LHCN-M2 (cell line): ENCODE results near the gene JDP2. TPM values are rescaled to one million over a fixed set of nuclear protein-coding genes. Genes with fewer than 3 reads are reported as not detected.
"Not testable (repeated sequence)": the region's sequence is repeated elsewhere in the genome, so short reads cannot be mapped to it uniquely, and the experiment has no call there.

Experiments used
- DNase-seq: peaks from one replicate; pipeline ENCODE4 v3.0.0-alpha.2; 2012; ENCODE audit warnings: low read depth
- total RNA-seq: library from RNA; depleted of rRNA; stranded (reverse); fragments of >200 nt; gene quantifications from 2 replicates; pipeline ENCODE4 v1.2.3, GENCODE V29; 2014

Gene JDP2
- total RNA-seq, 1 experiment from 2014 or later, result 28.5 TPM

DNA sequence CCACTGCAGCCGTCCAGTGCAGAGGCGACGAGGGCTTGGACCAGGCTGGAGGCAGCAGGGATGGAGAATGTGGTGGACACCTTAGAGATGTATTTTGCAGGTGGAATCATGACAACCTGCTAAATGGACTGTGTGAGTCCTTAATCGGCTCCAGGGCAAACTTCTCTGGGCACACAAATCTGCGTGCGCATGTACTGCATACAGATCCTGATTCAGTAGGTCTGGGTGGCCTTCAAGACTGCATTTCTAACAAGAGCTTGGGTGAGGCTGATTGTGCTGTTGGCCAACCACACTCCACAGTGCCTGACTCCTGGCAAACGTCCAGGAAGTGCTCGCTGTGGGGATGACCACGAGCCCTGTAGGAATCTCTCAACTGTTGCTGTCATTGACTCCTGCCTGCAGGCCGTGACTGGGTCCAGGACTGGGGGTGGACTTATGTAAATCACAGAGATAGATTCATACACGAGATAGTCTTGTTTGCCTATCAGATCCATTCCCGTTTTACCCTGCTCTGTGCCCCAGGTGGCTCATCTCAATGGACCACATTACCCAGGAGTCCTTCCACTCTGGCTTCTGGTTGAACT, 27.2 kb downstream of the JDP2 start:
- DNase-seq, result peak; percentile 88

DNA sequence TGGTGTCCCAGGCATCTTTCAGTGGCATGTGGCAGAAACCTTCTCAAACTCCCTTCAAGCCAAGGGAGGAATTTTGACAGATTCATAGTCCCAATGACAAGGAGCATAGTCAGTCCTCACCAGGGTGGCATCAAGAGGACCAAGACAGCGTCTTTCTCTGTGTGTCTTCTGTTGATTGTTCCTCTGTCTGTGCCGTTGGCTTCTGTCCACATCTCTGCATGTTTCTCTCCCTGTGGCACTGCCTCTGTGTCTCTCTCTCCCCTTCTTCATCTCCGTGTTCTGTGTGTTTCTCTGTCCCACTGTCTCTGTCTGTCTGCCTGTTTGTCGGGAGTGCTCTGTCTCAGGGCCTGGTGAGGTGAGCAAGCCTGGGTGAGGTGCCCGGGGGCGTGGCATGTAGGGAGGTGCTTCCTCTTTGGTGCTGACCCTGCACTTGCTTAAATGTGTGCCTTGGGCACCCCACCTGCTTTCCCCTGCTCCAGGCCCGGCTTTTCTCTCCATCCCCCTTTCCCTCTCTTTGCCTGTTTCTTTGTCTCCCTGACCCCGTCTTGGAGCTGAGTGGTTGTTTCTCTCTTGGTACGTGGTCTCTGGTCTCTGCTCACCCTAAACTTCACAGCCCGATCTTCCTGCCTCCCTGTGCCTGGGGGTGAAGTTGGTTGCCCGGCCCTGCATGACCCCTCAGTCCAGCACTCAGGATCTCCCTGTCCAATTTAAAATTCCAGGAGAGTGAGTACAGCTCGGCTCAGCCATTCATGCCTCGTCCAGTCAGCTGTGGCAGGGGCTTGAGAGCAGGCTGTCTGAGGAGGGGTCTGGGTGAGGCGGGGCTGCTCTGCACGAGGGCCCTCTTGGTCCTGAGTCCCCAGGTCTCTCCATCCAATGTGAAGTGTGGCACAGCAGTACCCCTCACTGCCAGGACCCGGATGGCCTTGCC, 28.5 kb downstream of the JDP2 start:
- DNase-seq, result no peak

- no peak for DNase-seq
Observed at GRCh38 chr14:75456997-75457335, 29.1 kb downstream of the JDP2 start.

DNA sequence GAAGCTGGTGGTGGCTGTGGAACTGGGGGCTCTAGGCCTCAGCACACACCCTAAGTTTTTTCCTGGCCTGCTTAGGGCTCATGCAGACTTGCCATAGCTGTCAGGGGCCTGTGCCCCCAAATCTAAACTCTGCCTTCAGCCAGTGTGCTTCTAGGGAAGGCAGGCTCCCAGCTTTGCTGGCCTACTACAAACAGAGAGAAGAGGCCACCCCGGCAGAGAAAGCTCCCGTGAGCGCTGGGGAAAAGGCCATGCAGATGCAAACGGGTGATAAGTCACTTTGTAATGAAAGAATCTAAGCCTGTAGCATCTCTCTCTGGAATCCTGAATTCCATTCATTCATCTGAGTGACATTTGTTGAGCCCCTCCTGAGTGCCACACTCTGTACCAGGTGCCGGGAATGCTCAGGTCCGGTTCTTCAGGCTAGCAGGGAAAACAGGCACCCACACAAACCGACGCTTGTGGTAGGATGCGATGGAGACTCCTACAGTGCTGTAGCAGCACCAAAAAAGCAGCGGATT, 29.9 kb downstream of the JDP2 start:
- DNase-seq, result no peak

DNA sequence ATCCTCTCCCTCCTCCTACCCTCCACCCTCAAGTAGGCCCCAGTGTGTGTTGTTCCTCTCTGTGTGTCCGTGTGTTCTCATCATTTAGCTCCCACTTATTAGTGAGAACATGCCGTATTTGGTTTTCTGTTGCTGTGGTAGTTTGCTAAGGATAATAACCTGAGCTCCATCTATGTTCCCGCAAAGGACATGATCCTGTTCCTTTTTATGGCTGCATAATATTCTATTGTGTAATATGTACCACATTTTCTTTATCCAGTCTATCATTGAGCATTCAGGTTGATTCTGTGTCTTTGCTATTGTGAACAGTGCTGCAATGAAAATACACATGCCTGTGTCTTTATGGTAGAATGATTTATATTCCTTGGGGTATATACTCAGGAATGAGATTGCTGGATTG, 30.5 kb downstream of the JDP2 start:
- no peak for DNase-seq

DNA sequence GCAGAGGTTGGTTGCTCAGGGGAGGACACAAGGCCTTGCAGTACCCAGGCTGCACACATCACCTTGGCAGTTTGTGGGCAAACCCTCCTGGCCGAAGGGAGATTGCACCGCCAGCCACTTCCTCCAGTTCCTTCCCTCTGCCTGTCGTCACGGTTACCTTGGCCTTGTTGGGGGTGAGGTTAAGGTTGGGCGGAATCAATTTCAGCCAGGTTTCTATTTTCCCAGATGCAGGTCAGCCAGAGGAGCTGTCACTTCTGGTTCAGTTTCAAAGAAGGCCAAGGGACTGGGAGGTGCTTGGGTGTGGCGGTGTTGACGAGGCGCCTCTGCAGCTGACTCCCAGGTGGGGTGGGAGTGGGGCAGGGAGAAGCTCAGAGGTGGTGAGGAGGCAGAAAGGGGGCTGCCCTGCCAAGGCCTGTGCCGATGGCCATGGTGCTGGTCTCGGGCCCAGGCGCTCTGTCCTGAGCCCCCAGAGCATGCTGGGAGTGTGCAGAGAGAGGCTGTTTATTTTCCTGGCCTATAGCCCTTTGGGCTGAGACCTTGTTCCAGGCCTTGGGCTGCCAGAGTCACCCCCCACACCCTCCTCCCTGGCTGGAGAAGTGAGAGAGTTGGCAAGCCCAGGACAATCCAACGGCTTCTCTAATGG, 31.4 kb downstream of the JDP2 start:
- no peak for DNase-seq

GRCh38 chr14:75459791-75460190, 32.0 kb downstream of the JDP2 start:
- no peak for DNase-seq

DNA sequence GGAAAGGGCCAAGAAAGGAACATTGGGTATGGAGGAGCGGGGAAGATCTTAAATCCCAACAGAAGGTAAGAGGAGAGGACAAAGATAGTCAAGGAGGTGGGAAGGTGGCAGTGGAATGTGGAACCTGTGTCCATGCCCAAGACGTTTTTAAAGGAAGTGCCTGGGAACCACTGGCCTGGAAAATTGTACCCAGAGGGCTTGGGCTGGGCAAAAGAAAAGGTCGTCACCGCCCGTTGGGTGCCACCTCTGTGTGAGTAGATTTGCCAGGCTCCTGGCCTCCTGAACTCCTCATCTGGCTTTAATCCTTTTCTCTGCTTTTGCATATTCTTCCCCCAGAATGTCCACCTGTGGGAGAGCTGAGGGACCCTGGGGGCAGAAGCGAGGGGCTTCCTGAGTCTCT, 32.6 kb downstream of the JDP2 start:
- DNase-seq, result no peak

DNA sequence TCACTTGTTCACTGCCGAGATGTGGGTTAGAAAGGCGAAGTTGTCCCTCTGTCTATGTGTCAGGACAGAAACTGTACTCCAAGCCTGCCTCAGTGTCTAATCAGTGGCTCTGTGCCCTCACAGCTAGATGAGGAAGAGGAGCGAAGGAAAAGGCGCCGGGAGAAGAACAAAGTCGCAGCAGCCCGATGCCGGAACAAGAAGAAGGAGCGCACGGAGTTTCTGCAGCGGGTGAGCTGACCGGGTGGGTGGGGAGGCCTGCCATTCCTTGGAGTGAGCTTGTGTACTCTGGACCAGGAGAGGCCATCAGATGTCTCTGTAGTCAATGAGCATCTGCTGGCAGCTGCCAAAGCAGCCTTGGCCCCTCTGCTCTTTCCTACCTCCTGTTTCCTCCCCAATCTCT, 33.5 kb downstream of the JDP2 start:
- no peak for DNase-seq

GRCh38 chr14:75461755-75462349, 34.0 kb downstream of the JDP2 start:
- DNase-seq, result no peak

- DNase-seq, result no peak
Observed at GRCh38 chr14:75464626-75465025, 36.8 kb downstream of the JDP2 start.

DNA sequence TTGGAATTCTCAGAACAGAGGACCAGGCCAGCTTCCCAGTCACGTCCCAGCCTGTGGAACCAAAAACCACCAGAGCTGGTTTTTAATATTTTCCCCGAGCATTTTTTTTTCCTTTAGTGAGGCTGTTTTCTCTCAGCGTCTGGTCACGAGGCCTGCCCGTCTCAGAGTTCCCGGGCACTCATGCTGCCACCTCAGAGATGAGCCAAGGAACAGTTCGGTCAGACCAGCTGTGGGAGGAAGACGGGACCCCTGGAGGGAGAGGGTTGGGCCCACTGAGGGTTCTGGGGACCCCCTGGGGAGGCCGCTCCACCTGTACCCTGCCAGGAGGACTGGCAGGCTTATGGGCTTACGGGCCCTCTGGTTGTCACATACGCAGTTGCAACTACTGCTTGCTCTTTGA, 39.9 kb downstream of the JDP2 start:
- DNase-seq, result no peak

GRCh38 chr14:75469164-75469563, 41.3 kb downstream of the JDP2 start:
- DNase-seq, result no peak

GRCh38 chr14:75469606-75470237, 41.9 kb downstream of the JDP2 start:
- no peak for DNase-seq

GRCh38 chr14:75470238-75470797, 42.5 kb downstream of the JDP2 start:
- no peak for DNase-seq

DNA sequence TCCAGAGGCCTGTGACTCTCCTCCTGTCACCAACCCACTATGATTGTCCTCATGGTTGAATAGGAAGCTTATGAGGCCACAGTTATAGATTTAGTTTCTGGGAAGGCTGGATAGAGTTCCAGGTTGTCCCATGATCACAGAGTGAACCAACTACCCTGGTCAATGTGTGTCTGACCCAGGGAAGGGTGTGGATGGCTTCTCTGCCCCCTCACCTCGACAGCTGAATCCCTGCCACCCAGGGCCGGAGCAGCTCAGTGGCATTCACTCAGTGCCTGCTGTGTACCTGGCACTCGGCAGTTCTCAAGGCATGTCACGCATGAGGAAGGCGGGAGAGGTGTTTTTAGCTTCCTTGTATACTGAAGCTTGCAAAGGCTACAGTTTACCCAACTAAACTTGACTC, 43.2 kb downstream of the JDP2 start:
- DNase-seq, result no peak

- not testable (repeated sequence) for DNase-seq
Observed at GRCh38 chr14:75474127-75474526, 46.3 kb downstream of the JDP2 start.

- peak; percentile 61 for DNase-seq
Observed at GRCh38 chr14:75476274-75476995, 48.6 kb downstream of the JDP2 start.

DNA sequence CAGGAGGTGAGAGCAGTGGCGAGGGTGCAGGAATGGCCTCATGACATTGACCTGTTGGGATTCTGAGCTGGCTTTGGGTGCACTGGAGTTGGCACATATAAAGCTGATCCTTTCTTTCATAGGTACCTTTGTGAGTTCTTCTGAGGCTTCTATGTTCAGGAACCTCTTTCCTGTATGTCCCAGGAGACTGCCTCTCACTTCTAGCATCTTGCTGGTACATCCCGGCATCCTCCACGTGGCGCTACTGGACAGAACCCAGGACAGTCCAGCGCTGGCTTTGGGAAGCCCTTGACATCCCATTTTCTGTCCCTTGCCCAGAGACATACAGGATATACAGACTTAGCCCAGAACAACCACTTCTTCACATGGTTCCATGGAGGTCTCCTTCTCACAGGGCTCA, 50.1 kb downstream of the JDP2 start:
- DNase-seq, result no peak

- DNase-seq, result no peak
Observed at GRCh38 chr14:75479770-75480600, 52.2 kb downstream of the JDP2 start.
